Prostate gland (tissue), 2 donors: Measurements from ENCODE around the gene TNRC6C. TPM values are rescaled to one million over a fixed set of nuclear protein-coding genes. Genes with fewer than 3 reads are reported as not detected.
A peak's percentile ranks its signal among the peaks of the same experiment; 100 is the strongest.

Source experiments
- DNase-seq: peaks from one replicate; pipeline ENCODE4 v3.0.0-alpha.2; 2019; ENCODE audit warnings: low spot score
- H3K27ac ChIP-seq, 2 donors: fragments of 200-600 bp; sonication (generic); 2 replicates each; pipeline ENCODE4 v1.5.1; 2017 to 2019
- H3K27me3 ChIP-seq: fragments of 200-600 bp; sonication (generic); replicated peaks from 2 replicates; pipeline ENCODE4 v1.5.1; 2019; ENCODE audit not compliant: insufficient read depth
- H3K36me3 ChIP-seq, 2 donors: fragments of 200-600 bp; sonication (generic); 1 replicate in 1 of 2; 2 replicates in 1 of 2; pipeline versions ENCODE4 v1.5.1 to v1.8.1; 2017 to 2019
- H3K4me1 ChIP-seq: fragments of 200-600 bp; sonication (generic); replicated peaks from 2 replicates; pipeline ENCODE4 v1.5.1; 2019
- H3K4me3 ChIP-seq, 2 donors: fragments of 200-600 bp; sonication (generic); 2 replicates each; pipeline ENCODE4 v1.5.1; 2017 to 2019
- H3K9me3 ChIP-seq: fragments of 200-600 bp; sonication (generic); 2 replicates; pipeline ENCODE4 v1.5.1; 2017
- CTCF ChIP-seq, 4 experiments: fragments of 200-600 bp in 2 of 4; fragments of 450-650 bp in 2 of 4; sonication (generic) in 2 of 4; IDR thresholded peaks; 1 replicate in 3 of 4; 2 replicates in 1 of 4; pipeline ENCODE4 v1.5.1; 2016 to 2019; ENCODE audit warnings: antibody characterized with exemption in 4 of 4, mild to moderate bottlenecking in 2 of 4, moderate library complexity in 2 of 4
- POLR2A ChIP-seq: fragments of 450-650 bp; IDR thresholded peaks from one replicate; pipeline ENCODE4 v1.6.1; 2016; ENCODE audit warnings: antibody characterized with exemption, mild to moderate bottlenecking
- POLR2AphosphoS5 ChIP-seq: sonication (generic); formaldehyde crosslinking; IDR thresholded peaks from one replicate; pipeline ENCODE4 v1.6.1; 2017; ENCODE audit warnings: antibody characterized with exemption
- WGBS: methylation state at CpG from one replicate; pipeline ENCODE4 v1.1.5; 2018; 5-methylcytosine and 5-hydroxymethylcytosine counted together
- intact Hi-C: fragments of 100-400 bp; cut with DNase I; formaldehyde crosslinking; loops from one replicate; pipeline ENCODE4 v1.14.2; 2022
- total RNA-seq, 2 donors: library from RNA; depleted of rRNA; stranded (reverse); fragments of >200 nt; gene quantifications; one replicate each; pipeline ENCODE4 v1.1.0, GENCODE V29; 2016

Gene TNRC6C
- total RNA-seq, 2 donors from 2014 or later, result 15.5 to 29.7 TPM

GRCh38 chr17:77959126-77959925 is 823 bp downstream of the TNRC6C start:
- peak overlapping the region; percentile 63 to 85 for H3K4me3 ChIP-seq
- DNase-seq, result peak; percentile 11
- intact Hi-C loops, result no loop called here
- TF ChIP-seq CTCF (IDR thresholded peaks at IDR 0.05), result no peak
- TF ChIP-seq POLR2AphosphoS5, result no peak
- TF ChIP-seq POLR2A, result no peak
- no peaks in the 10 kb centered on the region for H3K9me3 ChIP-seq
- WGBS, result under 1% methylated on average over 91 of the region's 92 CpGs
- H3K27me3 ChIP-seq, result no peaks in the 10 kb centered on the region
- no peaks in the 10 kb centered on the region for H3K36me3 ChIP-seq
- no peaks in the 10 kb centered on the region for H3K4me1 ChIP-seq
- peak overlapping the region; percentile 39 to 76 for H3K27ac ChIP-seq

- peak overlapping the region; percentile 63 to 85 for H3K4me3 ChIP-seq
- H3K4me1 ChIP-seq, result no peaks in the 10 kb centered on the region
- DNase-seq, result no peak
- H3K9me3 ChIP-seq, result no peaks in the 10 kb centered on the region
- no peak for TF ChIP-seq CTCF (IDR thresholded peaks at IDR 0.05)
- no peak for TF ChIP-seq POLR2A
- TF ChIP-seq POLR2AphosphoS5, result peak; percentile 17
- H3K36me3 ChIP-seq, result no peaks in the 10 kb centered on the region
- H3K27ac ChIP-seq, result peak overlapping the region in 1 of 2 donors; percentile 39
- intact Hi-C loops, result loop anchor here (5.0 kb wide), 1 partner anchor 42 kb away; no protein-coding TSS in a partner anchor
- H3K27me3 ChIP-seq, result no peaks in the 10 kb centered on the region
- WGBS, result 16% methylated on average over 23 of the region's 23 CpGs
Measured at GRCh38 chr17:77959926-77960521, 1.5 kb downstream of the TNRC6C start.

GRCh38 chr17:77961741-77962140 is 3.2 kb downstream of the TNRC6C start:
- Histone ChIP-seq H3K36me3 (no peaks in the 10 kb centered on the region), H3K9me3 (no peaks in the 10 kb centered on the region), H3K27me3 (no peaks in the 10 kb centered on the region), H3K4me3 (no peak overlapping the region), H3K27ac (no peak overlapping the region), H3K4me1 (no peaks in the 10 kb centered on the region)
- no peak for DNase-seq
- TF ChIP-seq CTCF (IDR thresholded peaks at IDR 0.05) (no peak), POLR2A (no peak), POLR2AphosphoS5 (no peak)
- WGBS, result 82% methylated on average over 4 of the region's 4 CpGs
- intact Hi-C loops, result loop anchor here (5.0 kb wide), 1 partner anchor 41 kb away; no protein-coding TSS in a partner anchor

DNA sequence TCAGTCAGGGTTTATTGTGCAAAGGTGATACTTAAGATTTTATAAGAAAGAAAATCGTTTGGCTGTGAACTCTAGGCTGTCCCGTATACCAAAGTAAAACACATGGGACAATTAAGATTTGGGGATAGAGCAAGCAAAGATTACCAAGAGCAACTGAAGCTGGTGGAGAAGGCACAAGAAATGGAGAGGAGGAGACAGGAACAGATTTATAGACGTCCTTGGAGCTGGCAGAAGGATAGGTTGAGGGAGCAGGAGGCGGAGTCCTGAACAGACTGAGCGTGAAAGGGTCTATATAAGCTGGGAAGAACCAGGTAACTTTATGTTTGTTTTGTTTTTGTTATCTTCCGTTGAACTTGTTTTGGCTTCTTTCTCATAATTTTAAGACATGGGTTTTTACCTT is 3.8 kb downstream of the TNRC6C start:
- intact Hi-C loops, result loop anchor here (5.0 kb wide), 1 partner anchor 40 kb away; no protein-coding TSS in a partner anchor
- WGBS, result 54% methylated on average over 6 of the region's 6 CpGs
- no peaks in the 10 kb centered on the region for H3K4me1 ChIP-seq
- no peaks in the 10 kb centered on the region for H3K27me3 ChIP-seq
- no peak overlapping the region for H3K27ac ChIP-seq
- H3K4me3 ChIP-seq, result no peak overlapping the region
- no peaks in the 10 kb centered on the region for H3K36me3 ChIP-seq
- H3K9me3 ChIP-seq, result no peaks in the 10 kb centered on the region
- no peak for DNase-seq
- TF ChIP-seq CTCF (IDR thresholded peaks at IDR 0.05) (no peak), POLR2A (no peak), POLR2AphosphoS5 (no peak)
